ENCODE measurements around the gene PCNX4. TPM values are rescaled to one million over a fixed set of nuclear protein-coding genes. Genes with fewer than 3 reads are reported as not detected.

The PCNX4 gene
- total and polyA plus RNA-seq, 2 experiments from 2014 or later = 22.9 to 77.5 TPM

GRCh38 chr14:60085693-60086092 is 6.0 kb upstream of the PCNX4 start (continued):
- no peak for TF ChIP-seq ZNF462 (CRISPR knock-in tag; IDR thresholded peaks at IDR 0.05)

- Histone ChIP-seq H3K27ac (ENCODE audit: low read depth) (no peak overlapping the region), H3F3A (replicated peaks; ENCODE audit: low read depth) (0 out of 2 replicates have a peak, but pooled peaks cover 5% of the 10 kb centered on the region), H3K79me2 (replicated peaks; ENCODE audit: insufficient read depth) (peaks cover 1% of the 10 kb centered on the region; the same call in 1 of the 2 replicates), H3K36me3 (ENCODE audit: insufficient read depth) (no peaks in the 10 kb centered on the region), H3K9me2 (ENCODE audit: insufficient read depth) (no peaks in the 10 kb centered on the region), H2AFZ (no peak overlapping the region), H3K4me2 (no peak overlapping the region), H3K4me3 (no peak overlapping the region), H3K4me1 (ENCODE audit: insufficient read depth) (peaks cover 8% of the 10 kb centered on the region; the same call in 1 of the 2 replicates), H4K20me1 (replicated peaks; ENCODE audit: insufficient read depth) (no peaks in the 10 kb centered on the region), H3K27me3 (ENCODE audit: insufficient read depth) (no peaks in the 10 kb centered on the region)
- ATAC-seq (no peak), DNase-seq (ENCODE audit: low spot score) (no peak)
- H3K4me1 Mint-ChIP-seq = peaks cover 14% of the 10 kb centered on the region
- H3K9me3 Mint-ChIP-seq = no peaks in the 10 kb centered on the region
- no peaks in the 10 kb centered on the region; the same call in 2 of the 3 replicates for H3K36me3 Mint-ChIP-seq (ENCODE audit: low read depth)
- no peak overlapping the region for H3K4me3 Mint-ChIP-seq
- H3K27ac Mint-ChIP-seq = no peak overlapping the region
- peaks cover 2% of the 10 kb centered on the region for H3K27me3 Mint-ChIP-seq (ENCODE audit: insufficient read depth, low read depth, poor library complexity)
- TF ChIP-seq ZNF331 (CRISPR knock-in tag; IDR thresholded peaks at IDR 0.05; ENCODE audit: low read depth) (no peak), NANOG (IDR thresholded peaks at IDR 0.05; ENCODE audit: borderline replicate concordance) (no peak), ZNF114 (CRISPR knock-in tag; IDR thresholded peaks at IDR 0.05) (no peak), JUNB (IDR thresholded peaks at IDR 0.05; ENCODE audit: unreplicated experiment) (no peak), ETS1 (IDR thresholded peaks at IDR 0.05) (no peak), CREB1 (CRISPR knock-in tag; IDR thresholded peaks at IDR 0.05; ENCODE audit: low read depth) (no peak), EZH2 (IDR thresholded peaks at IDR 0.05; ENCODE audit: low read depth, unreplicated experiment) (no peak), ZNF462 (CRISPR knock-in tag; IDR thresholded peaks at IDR 0.05) (no peak), STAT1 (IDR thresholded peaks at IDR 0.05; ENCODE audit: unreplicated experiment) (no peak), POLR2AphosphoS5 (IDR thresholded peaks at IDR 0.05; ENCODE audit: low read depth) (no peak)
Observed at GRCh38 chr14:60087668-60088067, 4.1 kb upstream of the PCNX4 start.
